HG03045 (cell line): Measurements from ENCODE around the gene MYLK.

ENCODE experiments used
- ATAC-seq: cut with Tn5 transposase; IDR thresholded peaks from one replicate; pipeline ENCODE4 v1.9.1; 2021; ENCODE audit warnings: mild to moderate bottlenecking, moderate library complexity; ENCODE audit not compliant: unreplicated experiment

Gene MYLK

DNA sequence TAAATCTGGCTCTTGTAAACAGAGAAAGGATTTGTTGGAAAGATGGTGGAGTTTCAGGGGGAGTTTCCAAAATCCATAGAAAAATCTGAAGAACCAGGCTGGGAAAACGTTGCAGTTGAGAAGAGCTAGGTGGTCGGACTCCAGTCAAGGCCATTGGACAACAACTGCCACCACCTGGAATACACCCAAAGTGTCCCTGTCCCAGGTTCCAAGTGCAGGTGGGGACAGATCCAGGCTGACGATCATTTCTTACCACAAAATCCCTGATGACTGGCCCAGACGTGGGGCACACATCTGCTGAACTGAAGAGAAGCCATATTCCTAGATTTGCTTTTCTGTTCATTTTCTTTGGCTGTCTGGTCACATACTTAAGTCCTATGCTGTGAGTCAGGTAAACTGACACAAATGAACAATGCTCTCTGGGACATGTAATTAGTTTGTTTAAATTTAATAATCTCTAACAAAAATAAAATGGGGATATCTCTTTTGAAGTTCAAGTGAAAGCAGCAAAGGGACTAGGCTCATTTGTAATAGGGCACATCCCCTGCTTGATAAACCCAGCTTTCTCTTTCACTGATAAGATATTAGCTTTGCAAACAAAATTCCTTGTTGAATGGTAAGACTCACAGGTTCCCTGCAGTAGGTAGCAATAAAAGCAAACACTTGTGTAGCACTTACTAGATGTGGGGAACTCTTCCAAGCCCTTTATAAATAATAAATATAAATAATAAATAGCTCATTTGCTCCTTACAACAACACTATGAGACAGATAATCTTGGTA lies 88.5 kb downstream of the MYLK start:
- ATAC-seq: no peak

DNA sequence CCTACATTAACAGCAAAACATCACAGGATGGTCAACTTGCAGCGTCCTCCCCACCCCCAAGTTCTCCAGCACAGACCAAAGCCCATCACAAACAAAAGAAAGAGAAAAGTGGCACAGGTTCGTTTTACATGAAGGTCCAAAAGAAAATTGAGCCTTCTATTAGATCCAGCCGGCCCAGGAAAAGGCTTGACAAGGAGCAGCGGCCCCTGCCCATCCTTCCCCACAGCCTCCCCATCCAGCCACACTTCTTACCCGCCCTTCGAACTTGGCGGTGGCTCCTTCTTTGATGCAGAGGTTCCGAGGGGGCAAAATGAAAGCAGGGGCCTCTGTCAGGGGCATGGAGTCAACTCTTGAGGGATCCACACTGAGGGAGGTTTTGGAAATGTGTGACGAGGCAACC lies 90.7 kb downstream of the MYLK start:
- ATAC-seq: no peak

DNA sequence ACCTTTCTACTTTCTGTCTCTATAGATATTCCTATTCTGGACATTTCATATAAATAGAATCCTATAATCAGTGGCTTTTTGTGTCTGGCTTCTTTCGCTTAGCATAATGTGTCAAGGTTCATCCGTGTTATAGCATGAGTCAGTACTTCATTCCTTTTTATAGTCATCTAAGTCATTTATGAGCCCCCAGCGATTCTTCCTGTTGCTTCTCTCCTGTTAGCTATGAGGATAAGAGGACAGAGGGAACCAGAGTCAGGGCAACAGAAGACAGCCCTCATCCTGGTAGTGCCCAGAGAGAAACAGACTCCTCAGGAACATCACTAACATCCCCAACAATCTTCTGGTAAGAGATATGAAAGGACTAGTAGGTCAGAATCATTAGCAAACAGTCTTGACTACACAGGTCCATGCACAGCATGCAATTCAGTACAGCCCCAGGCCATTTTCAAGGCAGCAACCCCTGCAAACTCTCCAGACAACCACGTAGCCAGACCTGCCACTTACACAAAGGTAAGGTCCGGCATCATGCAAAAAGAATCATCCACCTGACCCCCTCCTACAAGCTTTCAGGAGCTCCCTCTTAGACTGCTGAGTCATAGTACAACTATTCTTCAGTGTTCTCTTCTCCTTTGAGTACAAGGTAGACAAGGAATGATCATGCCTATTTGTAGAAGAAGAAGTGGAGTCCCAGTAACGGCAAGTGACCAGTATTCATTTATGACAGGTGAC lies 91.5 kb downstream of the MYLK start:
- no peak for ATAC-seq

DNA sequence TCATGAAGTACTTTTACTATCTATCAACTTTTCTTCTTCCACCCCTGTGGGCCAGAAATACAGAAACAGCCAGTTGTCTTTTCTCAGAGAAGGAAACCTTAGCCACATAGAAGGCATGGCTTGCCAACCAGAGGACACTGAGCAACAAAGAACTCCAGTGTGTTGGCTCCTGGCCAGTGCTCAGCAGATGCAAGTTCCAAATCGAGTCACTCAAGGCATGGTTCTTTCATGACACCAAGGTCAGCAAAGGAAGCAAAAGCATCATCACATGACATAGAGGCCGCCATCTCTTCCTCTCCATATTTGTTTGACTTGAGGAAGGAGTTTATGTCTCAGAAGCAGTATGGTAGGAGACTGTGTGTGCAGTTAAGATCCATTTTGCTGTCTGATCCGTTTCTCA lies 92.2 kb downstream of the MYLK start:
- no peak for ATAC-seq

DNA sequence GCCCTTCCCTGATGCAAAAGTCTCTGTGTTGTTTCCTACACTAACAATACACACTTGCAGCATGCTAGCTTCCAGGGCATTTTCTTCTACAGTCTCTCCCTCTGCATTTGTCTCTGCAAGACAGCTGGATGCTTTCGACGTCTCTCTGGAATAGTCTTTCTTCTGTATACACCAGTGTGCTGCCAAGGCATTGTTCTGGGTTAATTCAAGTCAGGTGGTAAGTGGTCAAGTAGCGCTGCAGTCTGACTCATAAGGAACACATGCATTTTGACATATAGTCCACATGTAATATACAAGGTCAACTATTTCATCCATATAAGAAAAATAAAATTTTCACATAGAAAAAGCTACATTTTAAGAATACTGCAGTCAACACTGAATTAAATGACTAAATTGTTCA lies 92.7 kb downstream of the MYLK start:
- no peak for ATAC-seq

DNA sequence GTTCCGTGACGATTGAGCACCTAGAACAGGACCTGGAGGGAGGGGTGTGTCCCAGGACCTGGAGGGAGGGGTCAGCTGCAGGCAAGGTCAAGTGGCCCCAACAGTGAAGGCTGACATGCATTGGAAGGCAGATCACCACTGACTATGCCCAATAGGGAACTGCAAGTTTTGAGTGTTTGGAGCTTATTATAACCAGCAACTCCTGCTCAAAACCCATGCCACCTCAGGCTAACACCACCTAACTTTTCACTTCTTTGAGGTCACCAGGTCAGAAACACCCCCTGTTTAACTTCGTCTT lies 93.1 kb downstream of the MYLK start:
- ATAC-seq: no peak

DNA sequence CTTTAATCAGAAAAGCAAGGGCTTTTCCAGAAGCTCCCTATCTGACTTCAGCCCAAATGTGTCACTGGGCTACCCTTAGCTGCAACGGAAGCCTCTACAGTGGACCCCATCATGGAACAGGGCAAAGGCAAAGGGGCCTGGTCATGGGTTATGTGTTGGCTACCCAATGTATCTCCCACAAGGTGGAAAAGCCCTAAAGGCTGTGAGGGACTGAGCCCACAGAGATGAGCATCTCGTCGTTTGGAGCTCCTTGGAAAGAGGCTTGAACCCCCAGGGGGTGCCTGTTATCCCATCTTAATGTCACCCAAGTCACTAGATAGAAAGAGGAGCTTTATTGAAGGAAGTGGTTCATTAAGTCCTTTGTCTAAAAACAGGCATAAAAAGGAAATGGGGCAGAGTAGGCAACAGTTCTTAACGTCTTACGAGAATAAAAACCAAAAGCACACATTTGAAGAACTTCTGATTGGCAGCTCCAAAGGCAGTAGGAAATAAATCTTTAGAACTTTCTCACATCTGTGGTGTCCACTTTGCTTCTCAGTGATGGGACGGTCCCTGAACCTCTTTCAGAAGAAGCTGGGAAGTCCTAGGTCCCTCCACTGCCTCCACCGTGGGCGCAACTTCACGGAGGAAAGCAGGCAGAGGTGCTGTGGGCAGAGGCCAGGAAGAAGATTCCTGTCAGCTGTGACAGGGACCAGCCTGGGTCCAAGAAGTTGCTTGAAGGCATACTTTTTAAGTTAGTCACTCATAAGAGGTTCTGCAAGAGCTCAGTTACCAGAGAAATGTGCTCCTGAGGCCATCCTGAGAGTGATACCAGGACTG lies 93.7 kb downstream of the MYLK start:
- no peak for ATAC-seq

DNA sequence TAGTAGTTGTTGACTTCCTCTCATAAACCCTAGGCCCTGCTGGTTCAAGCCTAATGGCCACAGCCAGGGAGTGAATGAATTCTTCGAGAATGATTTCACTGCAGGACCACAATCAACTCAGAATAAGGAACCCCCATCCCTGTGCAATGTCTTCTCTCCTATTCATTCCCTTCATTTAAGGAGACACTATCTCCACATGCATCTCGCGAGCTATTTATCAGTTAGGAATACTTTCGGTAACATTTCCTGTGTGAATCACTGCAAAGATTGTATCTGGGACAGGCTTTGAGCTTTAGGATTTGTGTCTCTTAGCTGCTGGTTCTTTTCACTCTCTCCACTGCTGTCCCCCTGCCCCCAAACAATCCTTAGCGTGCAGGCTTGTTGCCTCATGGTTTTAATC lies 94.4 kb downstream of the MYLK start:
- no peak for ATAC-seq

DNA sequence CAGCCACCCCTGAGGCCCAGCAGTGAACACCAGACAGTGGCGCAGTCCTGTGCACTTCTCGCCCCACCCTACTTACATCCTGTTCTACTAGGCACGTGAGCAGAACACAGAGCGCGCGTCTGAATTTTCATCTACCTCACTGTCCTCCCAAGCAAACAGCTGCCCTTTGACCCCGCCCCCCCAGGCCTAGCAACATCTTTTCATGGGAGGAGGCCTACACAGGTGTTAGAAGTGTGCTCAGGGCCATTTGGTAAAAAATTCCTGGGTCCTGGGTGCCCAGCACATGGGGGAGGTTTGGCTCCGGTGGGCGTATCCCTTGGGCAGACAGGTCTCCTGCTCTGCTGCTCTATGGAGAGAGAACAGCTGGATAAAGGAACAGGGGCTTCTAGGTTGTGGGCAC lies 95.0 kb downstream of the MYLK start:
- no peak for ATAC-seq

DNA sequence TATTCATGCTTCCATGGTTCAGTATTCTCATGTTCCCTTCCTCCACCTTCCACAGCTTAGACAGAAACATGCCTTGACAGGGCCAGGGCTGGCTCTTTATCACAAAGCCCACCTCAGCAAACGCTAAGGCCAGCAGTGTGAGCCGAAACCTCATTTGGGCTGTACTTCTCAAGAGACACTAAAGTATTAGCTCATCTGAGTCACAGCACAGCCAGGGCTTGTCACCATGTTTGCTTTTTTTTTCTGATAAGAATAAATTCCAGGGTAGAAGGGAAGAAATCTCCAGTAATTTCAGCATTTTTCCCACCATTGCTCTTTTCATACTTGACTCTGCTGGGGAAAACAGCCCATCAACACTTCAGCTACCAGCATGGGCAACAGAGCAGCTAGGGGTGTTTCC lies 95.4 kb downstream of the MYLK start:
- no peak for ATAC-seq

DNA sequence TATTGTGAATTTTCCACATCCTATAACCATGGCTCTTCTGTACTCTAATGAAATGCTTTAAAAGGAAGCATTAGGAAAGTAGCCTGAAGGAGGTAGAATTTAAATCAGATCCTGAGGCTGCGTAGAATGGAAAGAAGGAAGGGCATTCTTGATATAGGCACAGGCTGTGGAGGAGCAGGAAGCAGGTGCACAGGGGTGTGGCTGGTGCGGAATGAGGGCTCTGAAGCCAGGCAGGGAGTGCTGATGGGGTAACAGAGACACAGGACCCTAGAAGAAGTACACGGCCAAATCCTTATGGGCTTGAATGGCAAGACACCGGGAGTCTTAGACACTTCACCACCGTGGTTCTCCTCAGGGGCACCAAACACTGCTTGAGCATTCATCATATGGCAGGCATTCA lies 97.0 kb downstream of the MYLK start:
- no peak for ATAC-seq

DNA sequence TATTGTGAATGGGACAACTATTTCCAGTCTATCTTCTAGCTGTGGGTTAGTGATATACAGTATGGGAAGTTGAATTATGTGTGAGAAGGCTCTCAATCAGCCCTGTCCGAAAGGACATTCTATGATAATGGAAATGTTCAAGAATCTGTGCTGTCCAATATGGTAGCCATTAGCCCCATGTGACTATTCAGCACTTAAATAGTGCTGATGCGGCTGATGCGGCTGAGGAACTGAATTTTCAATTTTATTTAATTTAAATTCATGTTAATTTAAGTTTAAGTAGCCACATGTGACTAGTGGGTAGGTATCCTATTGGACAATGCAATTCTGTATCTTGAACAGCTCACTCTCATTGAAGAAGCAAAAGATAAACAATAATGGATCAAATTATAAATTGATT lies 98.5 kb downstream of the MYLK start:
- no peak for ATAC-seq

DNA sequence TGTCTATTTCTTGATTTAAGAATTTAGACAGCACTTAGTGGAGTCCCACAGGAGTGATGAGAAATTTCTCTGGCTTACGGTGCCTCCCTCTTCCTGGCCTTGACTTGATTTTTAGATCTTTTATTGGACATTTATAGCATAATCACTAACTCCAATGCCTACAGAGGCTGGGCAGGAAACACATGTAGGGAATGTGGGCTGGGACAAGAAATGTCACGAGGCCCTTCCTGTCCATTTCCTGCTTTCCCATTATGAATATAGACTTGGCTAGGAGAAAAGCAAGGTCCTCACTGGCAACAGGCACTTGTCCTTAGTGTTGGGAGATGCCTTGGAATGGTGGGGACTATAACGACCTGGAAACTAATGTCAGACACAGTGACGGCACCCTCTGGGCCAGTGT lies 100.3 kb downstream of the MYLK start:
- ATAC-seq: no peak

DNA sequence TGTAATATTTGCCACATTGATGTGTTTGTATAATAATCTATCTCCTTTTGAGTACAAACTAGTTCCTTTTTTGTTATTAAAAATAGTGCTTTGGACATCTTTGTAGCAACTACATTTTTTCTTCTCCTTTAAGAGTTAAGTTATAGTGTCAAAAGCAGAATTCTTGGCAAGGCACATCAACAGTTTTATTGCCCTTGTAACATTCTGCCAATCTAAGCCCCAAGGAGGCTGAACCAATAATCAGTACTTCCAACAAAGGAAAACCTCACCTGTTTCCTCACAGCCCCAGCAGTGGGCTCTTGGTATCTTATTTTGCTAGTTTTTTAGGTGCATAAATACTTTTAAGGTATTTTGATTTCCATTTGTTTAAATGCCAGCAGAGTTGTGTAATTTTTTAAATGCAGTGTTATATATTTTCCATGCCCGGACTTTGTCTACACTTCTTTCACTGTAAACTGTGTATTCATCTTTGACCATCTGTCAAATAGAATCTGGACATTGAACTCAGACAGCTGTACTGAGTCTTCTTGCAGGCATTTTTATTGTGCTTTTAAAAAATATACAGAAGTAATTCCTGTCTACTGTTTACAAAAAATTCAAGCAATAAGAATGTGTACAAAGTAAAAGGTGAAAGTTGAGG lies 101.0 kb downstream of the MYLK start:
- no peak for ATAC-seq

DNA sequence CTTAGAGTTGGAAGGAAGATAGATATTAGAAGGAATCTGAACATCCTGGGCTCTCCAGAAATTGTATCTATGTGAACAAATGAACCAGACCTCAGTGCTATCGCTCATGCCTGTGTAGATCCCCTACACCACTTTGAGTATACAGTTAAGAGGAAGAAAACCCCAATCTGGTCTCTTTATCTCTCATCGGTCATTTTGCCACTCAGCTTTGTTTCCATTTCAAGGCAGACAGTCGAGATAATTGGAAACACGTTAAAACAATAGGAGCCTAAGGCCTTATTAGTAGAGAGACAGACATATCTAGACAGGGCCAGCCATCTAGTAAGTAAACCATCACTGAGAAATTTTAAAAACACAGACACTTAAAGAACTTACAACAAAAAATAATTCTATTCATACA lies 101.6 kb downstream of the MYLK start:
- no peak for ATAC-seq

DNA sequence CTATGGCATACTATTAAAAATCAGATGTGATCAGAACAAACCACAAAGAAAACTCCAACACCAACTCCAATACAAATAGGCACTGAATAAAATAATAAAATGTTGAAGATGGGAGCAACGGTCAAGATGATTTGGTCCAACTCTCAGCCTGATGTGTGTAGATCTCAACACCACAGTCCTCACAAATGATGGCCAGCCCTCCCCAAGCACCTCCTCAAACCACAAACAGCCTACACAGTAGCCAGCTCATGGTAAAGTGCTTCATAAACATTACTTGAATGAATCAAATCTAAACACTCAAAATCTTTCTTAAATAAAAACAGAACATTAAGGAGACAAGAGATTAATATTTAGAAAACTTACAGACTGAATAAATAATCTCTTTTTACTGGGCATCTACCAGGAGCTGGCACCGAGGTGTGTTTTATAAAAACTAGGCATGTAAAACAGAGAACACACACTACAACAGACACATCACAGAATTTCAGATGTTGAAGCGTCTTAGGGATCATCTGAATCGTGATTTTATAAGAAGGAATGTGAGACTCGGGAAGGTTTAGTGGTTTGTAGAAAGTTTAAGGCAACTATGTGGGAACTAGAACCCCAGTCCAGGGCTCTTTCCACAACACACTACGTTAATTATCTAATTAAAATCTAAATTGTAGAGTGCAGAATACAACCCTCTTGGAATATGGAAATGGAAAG lies 102.4 kb downstream of the MYLK start:
- ATAC-seq: no peak

DNA sequence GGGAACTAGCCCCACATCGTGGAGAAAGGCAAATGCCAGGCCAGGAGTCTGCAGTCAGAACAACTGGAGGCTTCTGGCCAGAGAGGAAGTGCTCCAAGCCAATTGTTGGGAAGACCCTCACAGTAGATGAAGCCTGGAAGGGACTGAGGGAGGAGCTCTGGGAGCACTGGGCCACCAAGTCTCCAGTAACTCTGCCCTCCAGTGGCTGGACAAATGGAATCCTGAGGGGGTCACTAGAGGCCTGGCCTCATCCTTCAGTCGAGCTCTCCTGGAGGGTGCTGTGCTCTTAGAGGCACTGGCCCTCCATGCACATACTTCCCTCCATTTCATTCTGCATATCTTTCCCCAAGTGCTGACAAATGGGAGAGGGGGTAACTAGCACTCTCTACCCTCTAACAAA lies 103.0 kb downstream of the MYLK start:
- no peak for ATAC-seq

DNA sequence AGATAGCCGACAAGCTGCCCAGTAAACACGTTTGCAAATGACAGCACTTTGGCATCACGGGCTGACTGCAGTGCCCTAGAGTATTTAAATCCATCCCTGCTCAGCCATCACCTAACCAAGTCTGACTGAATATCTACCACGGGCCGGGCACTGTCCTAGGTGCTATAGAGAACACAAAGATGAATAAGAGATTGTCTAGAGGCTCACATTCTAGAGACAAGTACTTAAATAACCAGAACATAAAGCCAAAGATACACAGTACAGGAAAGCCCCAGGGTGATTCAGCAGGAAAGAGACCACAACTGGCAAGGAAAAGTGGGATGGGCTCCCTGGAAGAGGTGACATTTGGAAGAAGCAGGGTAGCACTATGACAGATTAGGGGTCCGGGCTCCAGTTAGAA lies 103.5 kb downstream of the MYLK start:
- no peak for ATAC-seq

DNA sequence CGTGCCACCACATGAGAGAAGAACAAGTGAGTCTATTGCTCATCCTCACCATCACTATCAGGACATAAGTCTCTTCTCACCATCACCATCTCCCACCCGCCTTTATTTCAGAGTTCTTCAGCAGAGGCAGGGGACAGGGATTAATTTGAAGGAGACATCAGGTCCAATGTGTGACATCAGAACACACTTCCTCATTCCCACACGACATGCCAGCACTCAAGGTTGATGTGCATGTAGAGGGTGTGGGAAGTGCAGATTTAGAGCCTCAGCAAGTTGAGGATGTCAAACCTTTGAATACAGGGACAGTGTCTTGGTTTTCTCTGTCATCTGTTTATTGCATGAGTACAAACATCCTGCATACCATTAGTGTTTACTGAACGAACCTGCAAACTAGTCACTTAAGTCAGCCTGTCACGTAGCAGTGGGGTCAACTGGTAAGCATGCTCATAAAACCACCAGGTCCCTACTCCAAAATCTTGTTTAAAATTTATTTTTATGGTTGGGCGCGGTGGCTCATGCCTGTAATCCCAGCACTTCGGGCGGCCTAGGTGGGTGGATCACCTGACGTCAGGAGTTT lies 104.4 kb downstream of the MYLK start:
- ATAC-seq: no peak

DNA sequence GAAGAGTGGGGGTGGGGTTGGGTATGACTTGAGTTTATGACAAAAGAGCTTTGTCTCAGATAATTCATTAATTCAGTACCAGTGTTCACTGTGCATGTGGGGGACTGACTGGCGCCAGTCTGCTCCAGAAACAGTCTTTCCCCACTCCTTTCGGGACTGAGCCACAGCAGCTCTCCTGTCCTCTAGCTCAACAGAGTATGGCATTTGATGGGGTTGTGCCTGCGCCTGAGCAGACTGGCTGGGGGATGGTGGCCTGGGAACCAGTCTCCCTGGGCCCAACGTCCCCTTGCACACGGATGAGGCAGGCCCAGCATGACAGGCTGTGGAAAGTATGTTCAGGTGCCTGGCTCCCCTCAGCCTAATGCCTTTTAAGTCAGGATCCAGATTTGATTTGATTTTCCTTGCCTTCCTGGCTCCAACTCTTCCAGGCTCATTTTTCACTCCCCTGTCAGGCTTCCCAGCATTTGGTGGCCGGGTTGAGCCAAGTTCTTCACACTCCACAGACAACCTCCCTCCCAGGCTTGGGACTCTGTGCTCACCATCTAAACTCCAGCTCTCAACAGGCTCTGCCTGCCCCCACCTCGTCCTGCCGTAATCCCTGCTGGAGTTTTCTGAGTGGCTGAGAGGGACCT lies 105.0 kb downstream of the MYLK start:
- ATAC-seq: no peak
